B cell (primary cell): Measurements from ENCODE around the gene PKD2L2. TPM values are rescaled to one million over a fixed set of nuclear protein-coding genes. Genes with fewer than 3 reads are reported as not detected.

Experiments
- ATAC-seq: fragments of 200-7000 bp; cut with Tn5 transposase; one replicate; pipeline ENCODE4 v1.10.0; 2021; ENCODE audit warnings: low read depth, mild to moderate bottlenecking, moderate number of reproducible peaks, moderate library complexity
- CTCF ChIA-PET: fragments of 350-600 bp; sonication (Branson Sonifier 250); formaldehyde crosslinking; loops from one replicate; lab custom pipeline; 2021; ENCODE audit warnings: antibody characterized with exemption, inconsistent platforms; lab: Charles Lee
- POLR2A ChIA-PET: fragments of 350-600 bp; sonication (Branson Sonifier 250); formaldehyde crosslinking; loops from one replicate; lab custom pipeline; 2021; ENCODE audit warnings: antibody characterized with exemption; lab: Charles Lee
- DNase-seq: peaks from one replicate; pipeline ENCODE4 v3.0.0; 2013
- H2AFZ ChIP-seq: 2 replicates; pipeline ENCODE4 v1.6.1; 2012; ENCODE audit warnings: mild to moderate bottlenecking, low read depth, low read length; ENCODE audit not compliant: insufficient read depth, poor library complexity, severe bottlenecking
- H3K27ac ChIP-seq, 2 donors: 1 replicate in 1 of 2; 2 replicates in 1 of 2; pipeline ENCODE4 v1.5.1; 2012 to 2013; ENCODE audit warnings: low read length in 2 of 2, mild to moderate bottlenecking in 2 of 2, moderate library complexity in 1 of 2
- H3K27me3 ChIP-seq, 4 experiments: fragments of 200-600 bp in 1 of 4; sonication (generic) in 1 of 4; replicated peaks in 1 of 4; 1 replicate in 2 of 4; 2 replicates in 2 of 4; pipeline versions ENCODE4 v1.6.1 to v1.7.0; 2013 to 2016; ENCODE audit warnings: low read length in 3 of 4, mild to moderate bottlenecking in 2 of 4, mixed read lengths in 1 of 4, moderate library complexity in 1 of 4; ENCODE audit not compliant: insufficient read depth in 4 of 4, control insufficient read depth in 3 of 4; ENCODE audit errors: control extremely low read depth in 1 of 4
- H3K36me3 ChIP-seq, 2 experiments: replicated peaks in 1 of 2; 1 replicate in 1 of 2; 2 replicates in 1 of 2; pipeline versions ENCODE4 v1.6.1 to v1.7.1; 2013; ENCODE audit warnings: low read length in 1 of 2; ENCODE audit not compliant: insufficient read depth in 2 of 2, control insufficient read depth in 1 of 2; ENCODE audit errors: control extremely low read depth in 1 of 2, extremely low read depth in 1 of 2
- H3K4me1 ChIP-seq, 2 donors: fragments of 200-600 bp in 1 of 2; sonication (generic) in 1 of 2; 1 replicate in 1 of 2; 2 replicates in 1 of 2; pipeline versions ENCODE4 v1.5.1 to v1.6.1; 2013 to 2017; ENCODE audit warnings: low read length in 2 of 2; ENCODE audit not compliant: control insufficient read depth in 2 of 2, insufficient read depth in 2 of 2
- H3K4me2 ChIP-seq: replicated peaks from 2 replicates; pipeline ENCODE3; 2012; ENCODE audit warnings: mild to moderate bottlenecking, low read depth, low read length; ENCODE audit not compliant: poor library complexity, severe bottlenecking
- H3K4me3 ChIP-seq, 5 experiments: fragments of 200-600 bp in 1 of 5; sonication (generic) in 1 of 5; 1 replicate in 3 of 5; 2 replicates in 2 of 5; pipeline versions ENCODE4 v1.5.1 to v1.7.0; 2011 to 2016; ENCODE audit warnings: low read length in 4 of 5, mild to moderate bottlenecking in 4 of 5, low read depth in 2 of 5, control low read depth in 1 of 5, moderate library complexity in 1 of 5; ENCODE audit not compliant: insufficient read depth in 1 of 5; ENCODE audit errors: control extremely low read depth in 1 of 5, extremely low read depth in 1 of 5
- H3K79me2 ChIP-seq: fragments of 200-600 bp; sonication (generic); one replicate; pipeline ENCODE4 v1.6.0; 2016; ENCODE audit warnings: low read length; ENCODE audit not compliant: control insufficient read depth, insufficient read depth
- H3K9ac ChIP-seq: fragments of 200-600 bp; sonication (generic); 2 replicates; pipeline ENCODE4 v1.6.1; 2017; ENCODE audit warnings: mild to moderate bottlenecking, low read length, moderate library complexity
- H3K9me3 ChIP-seq, 3 donors: one replicate each; pipeline versions ENCODE4 v1.6.1 to v1.7.1; 2013; ENCODE audit warnings: low read length in 2 of 3; ENCODE audit not compliant: control insufficient read depth in 2 of 3, insufficient read depth in 1 of 3; ENCODE audit errors: control extremely low read depth in 1 of 3
- H4K20me1 ChIP-seq: 2 replicates; pipeline ENCODE4 v1.6.0; 2012; ENCODE audit warnings: mild to moderate bottlenecking, low read length; ENCODE audit not compliant: insufficient read depth, control insufficient read depth, poor library complexity, severe bottlenecking
- H3K27ac Mint-ChIP-seq: one replicate; pipeline ENCODE4 v1.8.0; 2021; ENCODE audit warnings: mixed read lengths
- H3K27me3 Mint-ChIP-seq: one replicate; pipeline ENCODE4 v1.8.0; 2021; ENCODE audit warnings: mixed read lengths
- H3K4me1 Mint-ChIP-seq: one replicate; pipeline ENCODE4 v1.8.0; 2021; ENCODE audit warnings: mixed read lengths
- H3K4me3 Mint-ChIP-seq: one replicate; pipeline ENCODE4 v1.8.0; 2021; ENCODE audit warnings: mixed read lengths
- H3K9me3 Mint-ChIP-seq: one replicate; pipeline ENCODE4 v1.8.0; 2022; ENCODE audit warnings: mixed read lengths; ENCODE audit not compliant: insufficient read depth
- CTCF ChIP-seq: fragments of 200-600 bp; IDR thresholded peaks from one replicate; pipeline ENCODE4 v1.8.0; 2022; ENCODE audit warnings: antibody characterized with exemption, mild to moderate bottlenecking
- EZH2 ChIP-seq: IDR thresholded peaks from 2 replicates; pipeline ENCODE4 v1.6.1; 2012; ENCODE audit warnings: borderline replicate concordance, low read depth, mild to moderate bottlenecking, moderate library complexity, low read length; ENCODE audit not compliant: insufficient read depth, poor library complexity, severe bottlenecking
- WGBS: methylation state at CpG from one replicate; pipeline ENCODE4 v1.1.5; 2013; ENCODE audit warnings: missing lambda C conversion rate; ENCODE audit not compliant: insufficient coverage; 5-methylcytosine and 5-hydroxymethylcytosine counted together
- intact Hi-C: fragments of 100-400 bp; cut with micrococcal nuclease; formaldehyde crosslinking; loops from one replicate; pipeline ENCODE4 v1.10.0; 2022
- polyA minus RNA-seq: library from RNA; depleted of rRNA, polyadenylated mRNA; stranded (reverse); fragments of >200 nt; gene quantifications from 2 replicates; pipeline ENCODE4 v1.2.3, GENCODE V29; 2012
- polyA plus RNA-seq: library from polyadenylated mRNA; depleted of rRNA; stranded (reverse); fragments of >200 nt; gene quantifications from 2 replicates; pipeline ENCODE4 v1.2.3, GENCODE V29; 2012
- total RNA-seq, 2 donors: library from RNA; stranded (reverse); fragments of 120-200 nt in 1 of 2; gene quantifications; 1 replicate in 1 of 2; 2 replicates in 1 of 2; pipeline versions ENCODE4 v1.2.3 to v1.2.4, GENCODE V29; 2013 to 2022

The PKD2L2 gene
- total RNA-seq (0.37 and 0.63 TPM in 2 replicates), polyA plus RNA-seq (0.09 and 0.12 TPM in 2 replicates), polyA minus RNA-seq (1.1 TPM in 1 of 2 replicates, not detected in the other)
- 0.54 TPM for total RNA-seq (2013)

- Mint-ChIP-seq H3K9me3 (no peaks in the 10 kb centered on the region), H3K27ac (peak within 1 kb of the TSS; percentile 97), H3K27me3 (no peaks in the 10 kb centered on the region), H3K4me3 (peak within 1 kb of the TSS; percentile 90), H3K4me1 (peaks cover 36% of the 10 kb centered on the region)
- H3K4me3 ChIP-seq, result peak within 1 kb of the TSS; percentile 39 to 81 (median 77)
- no peaks in the 10 kb centered on the region for H3K27me3 ChIP-seq
- H3K79me2 ChIP-seq, result peaks cover 20% of the 10 kb centered on the region
- DNase-seq, result peak; percentile 92
- 9% methylated on average over 54 of the region's 59 CpGs for WGBS
- ChIA-PET POLR2A (interaction anchor here (0.6 to 1.8 kb wide), 9 partner anchors 9 to 449 kb away, joined by 3 to 10 read pairs (median 4); partner anchors contain the start of gene FAM53C), CTCF (interaction anchor here (0.7 to 2.0 kb wide), 9 partner anchors 8 to 215 kb away, joined by 3 to 11 read pairs (median 3); partner anchors contain the start of gene FAM13B)
- no peaks in the 10 kb centered on the region for H3K36me3 ChIP-seq
- ATAC-seq, result peak; percentile 99
- TF ChIP-seq EZH2 (no peak), CTCF (no peak)
- peak within 1 kb of the TSS; percentile 93 to 95 for H3K27ac ChIP-seq
- H3K4me2 ChIP-seq, result peak within 1 kb of the TSS; percentile 86
- H2AFZ ChIP-seq, result peak within 1 kb of the TSS; percentile 98
- peaks cover 0 to 3% (median 0%) of the 10 kb centered on the region in 3 donors for H3K9me3 ChIP-seq
- peak within 1 kb of the TSS; percentile 86 for H3K9ac ChIP-seq
- H3K4me1 ChIP-seq, result peaks cover 20 to 22% of the 10 kb centered on the region in 2 donors
- no peaks in the 10 kb centered on the region for H4K20me1 ChIP-seq
- intact Hi-C loops, result loop anchor here (1.0 to 5.0 kb wide), 3 partner anchors 48 to 139 kb away; partner anchors contain the start of gene HNRNPA0
These were observed at the start of gene PKD2L2 for GRCh38 chr5:137888863-137889759. PKD2L2 (plus strand) TSS chr5:137889457; CDS start chr5:137889492, 35 bp downstream.
